ENCODE measurements around the gene KRTAP1-5. TPM values are rescaled to one million over a fixed set of nuclear protein-coding genes. Genes with fewer than 3 reads are reported as not detected.

KRTAP1-5 gene
- total RNA-seq, 1 donor: not detected

Other genes with a start within 250 kb of the KRTAP1-5 start
- not detected for gene KRT27, start 244.7 kb downstream of the KRTAP1-5 start, total RNA-seq
- not detected for gene KRT28, start 227.2 kb downstream of the KRTAP1-5 start, total RNA-seq
- gene KRT10, start 204.6 kb downstream of the KRTAP1-5 start, total RNA-seq: 4.3 TPM
- not detected for gene KRT12, start 160.0 kb downstream of the KRTAP1-5 start, total RNA-seq
- not detected for gene KRT20, start 142.0 kb downstream of the KRTAP1-5 start, total RNA-seq
- 0.52 TPM for gene KRT23, start 89.6 kb downstream of the KRTAP1-5 start, total RNA-seq
- gene KRT39, start 60.3 kb downstream of the KRTAP1-5 start, total RNA-seq: not detected
- gene KRT40, start 42.9 kb downstream of the KRTAP1-5 start, total RNA-seq: 0.10 TPM
- gene KRTAP3-3, start 33.0 kb downstream of the KRTAP1-5 start, total RNA-seq: 0.31 TPM
- gene KRTAP3-2, start 27.3 kb downstream of the KRTAP1-5 start, total RNA-seq: not detected
- not detected for gene KRTAP3-1, start 18.1 kb downstream of the KRTAP1-5 start, total RNA-seq
- gene KRTAP1-4, start 3.0 kb upstream of the KRTAP1-5 start, total RNA-seq: not detected
- gene KRTAP1-3, start 7.7 kb upstream of the KRTAP1-5 start, total RNA-seq: not detected
- not detected for gene KRTAP1-1, start 14.2 kb upstream of the KRTAP1-5 start, total RNA-seq
- not detected for gene KRTAP2-1, start 20.1 kb upstream of the KRTAP1-5 start, total RNA-seq
- gene KRTAP2-2, start 28.0 kb upstream of the KRTAP1-5 start, total RNA-seq: not detected
- not detected for gene KRTAP2-3, start 32.9 kb upstream of the KRTAP1-5 start, total RNA-seq
- gene KRTAP2-4, start 38.7 kb upstream of the KRTAP1-5 start, total RNA-seq: not detected
- not detected for gene KRTAP4-7, start 56.9 kb upstream of the KRTAP1-5 start, total RNA-seq
- not detected for gene KRTAP4-8, start 70.9 kb upstream of the KRTAP1-5 start, total RNA-seq
- not detected for gene KRTAP4-16, start 75.0 kb upstream of the KRTAP1-5 start, total RNA-seq
- not detected for gene KRTAP4-9, start 78.2 kb upstream of the KRTAP1-5 start, total RNA-seq
- not detected for gene KRTAP4-11, start 91.2 kb upstream of the KRTAP1-5 start, total RNA-seq
- not detected for gene KRTAP4-12, start 97.0 kb upstream of the KRTAP1-5 start, total RNA-seq
- gene KRTAP4-6, start 113.3 kb upstream of the KRTAP1-5 start, total RNA-seq: not detected
- not detected for gene KRTAP4-5, start 122.6 kb upstream of the KRTAP1-5 start, total RNA-seq
- not detected for gene KRTAP4-4, start 133.5 kb upstream of the KRTAP1-5 start, total RNA-seq
- gene KRTAP4-3, start 141.0 kb upstream of the KRTAP1-5 start, total RNA-seq: not detected
- gene KRTAP4-2, start 151.0 kb upstream of the KRTAP1-5 start, total RNA-seq: not detected
- gene KRTAP4-1, start 157.7 kb upstream of the KRTAP1-5 start, total RNA-seq: not detected
- gene KRTAP9-1, start 162.7 kb upstream of the KRTAP1-5 start, total RNA-seq: not detected
- not detected for gene KRTAP9-2, start 199.4 kb upstream of the KRTAP1-5 start, total RNA-seq
- gene KRTAP9-3, start 205.2 kb upstream of the KRTAP1-5 start, total RNA-seq: not detected
- gene KRTAP9-8, start 210.8 kb upstream of the KRTAP1-5 start, total RNA-seq: not detected
- gene KRTAP9-4, start 222.5 kb upstream of the KRTAP1-5 start, total RNA-seq: not detected
- not detected for gene KRTAP9-9, start 228.2 kb upstream of the KRTAP1-5 start, total RNA-seq
- gene KRTAP9-6, start 238.2 kb upstream of the KRTAP1-5 start, total RNA-seq: not detected
- not detected for gene KRTAP9-7, start 248.5 kb upstream of the KRTAP1-5 start, total RNA-seq